SK-N-SH treated with all-trans-retinoic acid at 6 μM for 48 hours (cell line): Measurements from ENCODE around the gene ZMIZ1.

Source experiments
- ATAC-seq: fragments of 200-7000 bp; cut with Tn5 transposase; 3 replicates; pipeline ENCODE4 v1.9.1; 2020; ENCODE audit warnings: mild to moderate bottlenecking, moderate library complexity
- ARNTL ChIP-seq: fragments of 450-650 bp; formaldehyde crosslinking; IDR thresholded peaks from 2 replicates; pipeline ENCODE4 v1.5.0; 2020; ENCODE audit warnings: low read depth, mild to moderate bottlenecking, moderate library complexity, borderline replicate concordance
- BACH2 ChIP-seq: fragments of 250-450 bp; sonication (Bioruptor Pico); IDR thresholded peaks from 2 replicates; pipeline ENCODE4 v1.9.0; 2021; ENCODE audit warnings: mild to moderate bottlenecking, borderline replicate concordance
- CSDC2 ChIP-seq: fragments of 250-450 bp; sonication (Bioruptor Pico); IDR thresholded peaks from 2 replicates; pipeline ENCODE4 v1.5.0; 2020; ENCODE audit warnings: mild to moderate bottlenecking, moderate library complexity
- CSRNP3 ChIP-seq: fragments of 250-450 bp; sonication (Bioruptor Pico); IDR thresholded peaks from 2 replicates; pipeline ENCODE4 v1.5.1; 2021; ENCODE audit warnings: mild to moderate bottlenecking, moderate library complexity
- ESRRG ChIP-seq: fragments of 250-450 bp; sonication (Bioruptor Pico); IDR thresholded peaks from 2 replicates; pipeline ENCODE4 v1.6.1; 2021; ENCODE audit warnings: mild to moderate bottlenecking
- GLIS3 ChIP-seq: fragments of 250-450 bp; sonication (Bioruptor Pico); IDR thresholded peaks from 2 replicates; pipeline ENCODE4 v1.5.0; 2020; ENCODE audit warnings: mild to moderate bottlenecking, moderate library complexity
- ISL1 ChIP-seq: fragments of 250-450 bp; sonication (Bioruptor Pico); IDR thresholded peaks from 2 replicates; pipeline ENCODE4 v2.1.2; 2022; ENCODE audit warnings: mild to moderate bottlenecking, moderate library complexity
- PPARA ChIP-seq: fragments of 250-450 bp; sonication (Bioruptor Pico); IDR thresholded peaks from 2 replicates; pipeline ENCODE4 v1.5.0; 2020; ENCODE audit warnings: mild to moderate bottlenecking, borderline replicate concordance
- RARB ChIP-seq: fragments of 250-450 bp; sonication (Bioruptor Pico); IDR thresholded peaks from 2 replicates; pipeline ENCODE4 v1.8.0; 2021; ENCODE audit warnings: mild to moderate bottlenecking, moderate library complexity
- SNAI2 ChIP-seq: fragments of 250-450 bp; sonication (Bioruptor Pico); IDR thresholded peaks from 2 replicates; pipeline ENCODE4 v1.5.0; 2020; ENCODE audit warnings: mild to moderate bottlenecking, moderate library complexity
- TOX ChIP-seq: fragments of 250-450 bp; sonication (Bioruptor Pico); IDR thresholded peaks from 2 replicates; pipeline ENCODE4 v1.8.0; 2021; ENCODE audit warnings: mild to moderate bottlenecking, moderate library complexity, borderline replicate concordance
- ZC3H10 ChIP-seq: fragments of 250-450 bp; sonication (Bioruptor Pico); IDR thresholded peaks from 2 replicates; pipeline ENCODE4 v1.5.1; 2021; ENCODE audit warnings: mild to moderate bottlenecking, moderate library complexity
- ZFP3 ChIP-seq: fragments of 250-450 bp; sonication (Bioruptor Pico); IDR thresholded peaks from 2 replicates; pipeline ENCODE4 v1.5.0; 2020; ENCODE audit warnings: mild to moderate bottlenecking, moderate library complexity
- ZFP30 ChIP-seq: fragments of 450-650 bp; formaldehyde crosslinking; IDR thresholded peaks from 2 replicates; pipeline ENCODE4 v1.5.0; 2022; ENCODE audit warnings: mild to moderate bottlenecking, moderate library complexity
- ZNF565 ChIP-seq: fragments of 450-650 bp; formaldehyde crosslinking; conservative IDR thresholded peaks from 2 replicates; pipeline ENCODE4 v1.5.0; 2020; ENCODE audit warnings: low read depth, mild to moderate bottlenecking, moderate library complexity
- ZNF70 ChIP-seq: fragments of 450-650 bp; formaldehyde crosslinking; IDR thresholded peaks from 2 replicates; pipeline ENCODE4 v1.5.0; 2020; ENCODE audit warnings: mild to moderate bottlenecking, moderate library complexity
- ZNF8 ChIP-seq: fragments of 450-650 bp; formaldehyde crosslinking; IDR thresholded peaks from 2 replicates; pipeline ENCODE4 v1.5.0; 2020; ENCODE audit warnings: mild to moderate bottlenecking, moderate library complexity
- TF ChIP-seq, protein P1 (sequence below): fragments of 250-450 bp; sonication (Bioruptor Pico); IDR thresholded peaks from 2 replicates; pipeline ENCODE4 v1.5.0; 2020; ENCODE audit warnings: mild to moderate bottlenecking, moderate library complexity
- TF ChIP-seq, protein P2 (sequence below): fragments of 250-450 bp; sonication (Bioruptor Pico); IDR thresholded peaks from 2 replicates; pipeline ENCODE4 v1.8.0; 2020; ENCODE audit warnings: mild to moderate bottlenecking, moderate library complexity, borderline replicate concordance
- TF ChIP-seq, protein P3 (sequence below): fragments of 250-450 bp; sonication (Bioruptor Pico); IDR thresholded peaks from 2 replicates; pipeline ENCODE4 v1.5.1; 2020; ENCODE audit warnings: low read depth, mild to moderate bottlenecking, moderate library complexity
- TF ChIP-seq, protein P4 (sequence below): fragments of 250-450 bp; sonication (Bioruptor Pico); IDR thresholded peaks from 2 replicates; pipeline ENCODE4 v1.8.0; 2021; ENCODE audit warnings: low read depth, mild to moderate bottlenecking, moderate library complexity, borderline replicate concordance

ZMIZ1 gene

GRCh38 chr10:79166312-79166721 lies 97.6 kb downstream of the ZMIZ1 start:
- ATAC-seq: no peak
- TF ChIP-seq ESRRG (CRISPR knock-in tag): no peak

- TF ChIP-seq PPARA (no peak), BACH2 (CRISPR knock-in tag) (no peak), SNAI2 (CRISPR knock-in tag) (no peak), ZNF8 (CRISPR knock-in tag) (no peak), ZFP30 (no peak), ZC3H10 (no peak), ZNF70 (CRISPR knock-in tag) (no peak), RARB (CRISPR knock-in tag) (no peak), ZNF565 (CRISPR knock-in tag) (no peak), CSRNP3 (CRISPR knock-in tag) (no peak), ZFP3 (CRISPR knock-in tag) (no peak), GLIS3 (CRISPR knock-in tag) (no peak), CSDC2 (CRISPR knock-in tag) (no peak), ARNTL (no peak), TOX (CRISPR knock-in tag) (no peak), ESRRG (CRISPR knock-in tag) (no peak)
- TF ChIP-seq, protein P1, sequence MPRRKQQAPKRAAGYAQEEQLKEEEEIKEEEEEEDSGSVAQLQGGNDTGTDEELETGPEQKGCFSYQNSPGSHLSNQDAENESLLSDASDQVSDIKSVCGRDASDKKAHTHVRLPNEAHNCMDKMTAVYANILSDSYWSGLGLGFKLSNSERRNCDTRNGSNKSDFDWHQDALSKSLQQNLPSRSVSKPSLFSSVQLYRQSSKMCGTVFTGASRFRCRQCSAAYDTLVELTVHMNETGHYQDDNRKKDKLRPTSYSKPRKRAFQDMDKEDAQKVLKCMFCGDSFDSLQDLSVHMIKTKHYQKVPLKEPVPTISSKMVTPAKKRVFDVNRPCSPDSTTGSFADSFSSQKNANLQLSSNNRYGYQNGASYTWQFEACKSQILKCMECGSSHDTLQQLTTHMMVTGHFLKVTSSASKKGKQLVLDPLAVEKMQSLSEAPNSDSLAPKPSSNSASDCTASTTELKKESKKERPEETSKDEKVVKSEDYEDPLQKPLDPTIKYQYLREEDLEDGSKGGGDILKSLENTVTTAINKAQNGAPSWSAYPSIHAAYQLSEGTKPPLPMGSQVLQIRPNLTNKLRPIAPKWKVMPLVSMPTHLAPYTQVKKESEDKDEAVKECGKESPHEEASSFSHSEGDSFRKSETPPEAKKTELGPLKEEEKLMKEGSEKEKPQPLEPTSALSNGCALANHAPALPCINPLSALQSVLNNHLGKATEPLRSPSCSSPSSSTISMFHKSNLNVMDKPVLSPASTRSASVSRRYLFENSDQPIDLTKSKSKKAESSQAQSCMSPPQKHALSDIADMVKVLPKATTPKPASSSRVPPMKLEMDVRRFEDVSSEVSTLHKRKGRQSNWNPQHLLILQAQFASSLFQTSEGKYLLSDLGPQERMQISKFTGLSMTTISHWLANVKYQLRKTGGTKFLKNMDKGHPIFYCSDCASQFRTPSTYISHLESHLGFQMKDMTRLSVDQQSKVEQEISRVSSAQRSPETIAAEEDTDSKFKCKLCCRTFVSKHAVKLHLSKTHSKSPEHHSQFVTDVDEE: no peak
- TF ChIP-seq, protein P2, sequence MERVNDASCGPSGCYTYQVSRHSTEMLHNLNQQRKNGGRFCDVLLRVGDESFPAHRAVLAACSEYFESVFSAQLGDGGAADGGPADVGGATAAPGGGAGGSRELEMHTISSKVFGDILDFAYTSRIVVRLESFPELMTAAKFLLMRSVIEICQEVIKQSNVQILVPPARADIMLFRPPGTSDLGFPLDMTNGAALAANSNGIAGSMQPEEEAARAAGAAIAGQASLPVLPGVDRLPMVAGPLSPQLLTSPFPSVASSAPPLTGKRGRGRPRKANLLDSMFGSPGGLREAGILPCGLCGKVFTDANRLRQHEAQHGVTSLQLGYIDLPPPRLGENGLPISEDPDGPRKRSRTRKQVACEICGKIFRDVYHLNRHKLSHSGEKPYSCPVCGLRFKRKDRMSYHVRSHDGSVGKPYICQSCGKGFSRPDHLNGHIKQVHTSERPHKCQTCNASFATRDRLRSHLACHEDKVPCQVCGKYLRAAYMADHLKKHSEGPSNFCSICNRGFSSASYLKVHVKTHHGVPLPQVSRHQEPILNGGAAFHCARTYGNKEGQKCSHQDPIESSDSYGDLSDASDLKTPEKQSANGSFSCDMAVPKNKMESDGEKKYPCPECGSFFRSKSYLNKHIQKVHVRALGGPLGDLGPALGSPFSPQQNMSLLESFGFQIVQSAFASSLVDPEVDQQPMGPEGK (CRISPR knock-in tag): no peak
- TF ChIP-seq, protein P3, sequence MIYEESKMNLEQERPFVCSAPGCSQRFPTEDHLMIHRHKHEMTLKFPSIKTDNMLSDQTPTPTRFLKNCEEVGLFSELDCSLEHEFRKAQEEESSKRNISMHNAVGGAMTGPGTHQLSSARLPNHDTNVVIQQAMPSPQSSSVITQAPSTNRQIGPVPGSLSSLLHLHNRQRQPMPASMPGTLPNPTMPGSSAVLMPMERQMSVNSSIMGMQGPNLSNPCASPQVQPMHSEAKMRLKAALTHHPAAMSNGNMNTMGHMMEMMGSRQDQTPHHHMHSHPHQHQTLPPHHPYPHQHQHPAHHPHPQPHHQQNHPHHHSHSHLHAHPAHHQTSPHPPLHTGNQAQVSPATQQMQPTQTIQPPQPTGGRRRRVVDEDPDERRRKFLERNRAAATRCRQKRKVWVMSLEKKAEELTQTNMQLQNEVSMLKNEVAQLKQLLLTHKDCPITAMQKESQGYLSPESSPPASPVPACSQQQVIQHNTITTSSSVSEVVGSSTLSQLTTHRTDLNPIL: no peak
- TF ChIP-seq, protein P4, sequence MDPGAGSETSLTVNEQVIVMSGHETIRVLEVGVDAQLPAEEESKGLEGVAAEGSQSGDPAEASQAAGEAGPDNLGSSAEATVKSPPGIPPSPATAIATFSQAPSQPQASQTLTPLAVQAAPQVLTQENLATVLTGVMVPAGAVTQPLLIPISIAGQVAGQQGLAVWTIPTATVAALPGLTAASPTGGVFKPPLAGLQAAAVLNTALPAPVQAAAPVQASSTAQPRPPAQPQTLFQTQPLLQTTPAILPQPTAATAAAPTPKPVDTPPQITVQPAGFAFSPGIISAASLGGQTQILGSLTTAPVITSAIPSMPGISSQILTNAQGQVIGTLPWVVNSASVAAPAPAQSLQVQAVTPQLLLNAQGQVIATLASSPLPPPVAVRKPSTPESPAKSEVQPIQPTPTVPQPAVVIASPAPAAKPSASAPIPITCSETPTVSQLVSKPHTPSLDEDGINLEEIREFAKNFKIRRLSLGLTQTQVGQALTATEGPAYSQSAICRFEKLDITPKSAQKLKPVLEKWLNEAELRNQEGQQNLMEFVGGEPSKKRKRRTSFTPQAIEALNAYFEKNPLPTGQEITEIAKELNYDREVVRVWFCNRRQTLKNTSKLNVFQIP (CRISPR knock-in tag): no peak
- ATAC-seq: no peak
Measured at GRCh38 chr10:79166741-79167140, 98.0 kb downstream of the ZMIZ1 start.

DNA sequence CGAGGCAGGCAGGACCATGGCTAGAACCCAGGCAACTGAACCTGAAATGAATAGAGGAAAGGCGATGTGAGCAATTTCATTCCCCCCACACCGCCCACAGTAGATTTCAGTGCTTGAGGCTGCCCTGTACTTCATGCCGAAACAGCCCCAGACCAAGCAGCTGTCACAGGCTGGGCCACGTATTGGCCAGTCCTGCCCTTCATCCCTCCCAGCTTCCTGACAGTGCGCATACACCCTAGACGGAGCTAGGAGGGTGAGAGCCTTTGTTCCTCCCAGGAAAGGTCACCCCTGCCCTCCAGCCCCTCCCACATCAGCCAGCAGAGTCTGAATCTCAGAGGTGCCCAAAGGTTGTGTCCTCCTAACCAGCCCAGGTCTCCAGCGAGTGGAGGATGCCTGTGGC lies 98.8 kb downstream of the ZMIZ1 start:
- TF ChIP-seq BACH2 (CRISPR knock-in tag): no peak
- TF ChIP-seq ZC3H10: no peak
- no peak for TF ChIP-seq ESRRG (CRISPR knock-in tag)

DNA sequence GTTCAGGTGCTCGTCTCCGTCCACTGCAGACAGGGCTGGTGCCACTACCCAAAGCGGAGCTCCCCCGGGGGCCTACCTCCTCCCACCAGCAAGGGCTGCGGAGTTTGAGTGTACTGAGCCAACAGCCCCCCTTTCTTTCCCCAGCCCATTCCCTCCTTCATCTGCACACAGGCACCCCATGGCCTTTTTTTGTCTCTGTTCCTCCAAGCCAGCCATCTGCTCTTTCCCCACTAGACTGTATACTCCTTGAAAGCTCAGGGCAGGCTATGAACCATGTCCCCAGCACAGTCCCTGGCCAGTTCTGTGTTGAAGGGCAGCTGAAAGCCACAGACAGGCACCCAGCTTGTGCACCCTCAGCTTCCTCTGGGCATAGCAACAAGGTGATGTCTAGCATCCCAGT lies 99.4 kb downstream of the ZMIZ1 start:
- no peak for ATAC-seq
- TF ChIP-seq ISL1 (CRISPR knock-in tag): no peak
- TF ChIP-seq, protein P3: no peak
- TF ChIP-seq ZC3H10: no peak
- no peak for TF ChIP-seq PPARA
- no peak for TF ChIP-seq GLIS3 (CRISPR knock-in tag)
- TF ChIP-seq ESRRG (CRISPR knock-in tag): no peak
- no peak for TF ChIP-seq BACH2 (CRISPR knock-in tag)
- no peak for TF ChIP-seq CSRNP3 (CRISPR knock-in tag)
- TF ChIP-seq, protein P2 (CRISPR knock-in tag): no peak
- TF ChIP-seq CSDC2 (CRISPR knock-in tag): no peak
- TF ChIP-seq ARNTL: no peak
- no peak for TF ChIP-seq SNAI2 (CRISPR knock-in tag)

More for the DNA sequence above, 98.8 kb downstream of the ZMIZ1 start:
- no peak for ATAC-seq
